Kidney (tissue), 14 donors: ENCODE data around the gene MCEE. TPM values are rescaled to one million over a fixed set of nuclear protein-coding genes. Genes with fewer than 3 reads are reported as not detected.

Experiments used
- DNase-seq, 5 donors: peaks; one replicate each; pipeline ENCODE4 v3.0.0-alpha.2; 2013 to 2020
- FAIRE-seq: peaks from 2 replicates; lab custom pipeline; 2012; peaks lifted over from hg19 to GRCh38; lab: Jason Lieb, UNC
- H3K27ac ChIP-seq, 2 donors: one replicate each; pipeline ENCODE4 v1.7.0; 2013; ENCODE audit warnings: low read depth in 2 of 2, low read length in 2 of 2, inconsistent platforms in 1 of 2
- H3K27me3 ChIP-seq: one replicate; pipeline ENCODE4 v1.7.1; 2013; ENCODE audit warnings: low read length, inconsistent platforms; ENCODE audit not compliant: control insufficient read depth, insufficient read depth
- H3K36me3 ChIP-seq, 3 donors: one replicate each; pipeline versions ENCODE4 v1.7.0 to v1.7.1; 2013; ENCODE audit warnings: low read length in 3 of 3, control low read depth in 1 of 3, inconsistent platforms in 1 of 3; ENCODE audit not compliant: insufficient read depth in 3 of 3, control insufficient read depth in 2 of 3
- H3K4me1 ChIP-seq, 3 donors: one replicate each; pipeline versions ENCODE4 v1.7.0 to v1.7.1; 2013; ENCODE audit warnings: low read length in 3 of 3, inconsistent platforms in 1 of 3, low read depth in 1 of 3; ENCODE audit not compliant: control insufficient read depth in 2 of 3, insufficient read depth in 2 of 3
- H3K4me3 ChIP-seq, 3 donors: one replicate each; pipeline versions ENCODE4 v1.7.0 to v1.8.1; 2013; ENCODE audit warnings: low read length in 3 of 3, control low read depth in 1 of 3, inconsistent platforms in 1 of 3
- H3K9ac ChIP-seq, 3 donors: one replicate each; pipeline versions ENCODE4 v1.7.0 to v1.7.1; 2013; ENCODE audit warnings: low read length in 3 of 3, control low read depth in 1 of 3, inconsistent platforms in 1 of 3
- H3K9me3 ChIP-seq, 3 donors: one replicate each; pipeline versions ENCODE4 v1.7.0 to v1.7.1; 2013; ENCODE audit warnings: low read length in 3 of 3, control low read depth in 1 of 3, inconsistent platforms in 1 of 3; ENCODE audit not compliant: control insufficient read depth in 2 of 3, insufficient read depth in 1 of 3
- intact Hi-C: fragments of 100-400 bp; cut with DNase I; formaldehyde crosslinking; loops from one replicate; pipeline ENCODE4 v1.11.1; 2022
- polyA plus RNA-seq: library from polyadenylated mRNA; stranded (reverse); fragments of 350-450 nt; fragmentation: Illumina TruSeq; extraction: RNeasy Lipid Tissue Mini Kit (QIAGEN cat#74804); gene quantifications from one replicate; pipeline ENCODE4 v1.2.3, GENCODE V29; 2014; ENCODE audit warnings: low read depth, low replicate concordance; ENCODE audit not compliant: insufficient read depth
- total RNA-seq: library from RNA; stranded (reverse); fragmentation: NEBNext Ultra II Directional; extraction: Animal tissue kit (Norgen Biotek cat#: 25700); gene quantifications from one replicate; pipeline ENCODE4 v1.2.1, GENCODE V29; 2021
- TF ChIP-seq, protein P1 (sequence below): IDR thresholded peaks from 3 replicates; pipeline ENCODE4 v1.5.1; 2012; ENCODE audit warnings: mild to moderate bottlenecking, moderate library complexity, borderline replicate concordance; ENCODE audit not compliant: insufficient read depth; ENCODE audit errors: extremely low read depth
- donor health status: control.
- donor health status: control.
- donor health status: control.
- donor health status: control.
- donor health status: control.
- donor health status: DM: yes; HTN: yes; CAD: no.
- donor health status: Normal renal cell carcinoma (clear cell type).

The MCEE gene
- total and polyA plus RNA-seq, 2 donors from 2014 or later: 20.3 to 29.0 TPM

DNA sequence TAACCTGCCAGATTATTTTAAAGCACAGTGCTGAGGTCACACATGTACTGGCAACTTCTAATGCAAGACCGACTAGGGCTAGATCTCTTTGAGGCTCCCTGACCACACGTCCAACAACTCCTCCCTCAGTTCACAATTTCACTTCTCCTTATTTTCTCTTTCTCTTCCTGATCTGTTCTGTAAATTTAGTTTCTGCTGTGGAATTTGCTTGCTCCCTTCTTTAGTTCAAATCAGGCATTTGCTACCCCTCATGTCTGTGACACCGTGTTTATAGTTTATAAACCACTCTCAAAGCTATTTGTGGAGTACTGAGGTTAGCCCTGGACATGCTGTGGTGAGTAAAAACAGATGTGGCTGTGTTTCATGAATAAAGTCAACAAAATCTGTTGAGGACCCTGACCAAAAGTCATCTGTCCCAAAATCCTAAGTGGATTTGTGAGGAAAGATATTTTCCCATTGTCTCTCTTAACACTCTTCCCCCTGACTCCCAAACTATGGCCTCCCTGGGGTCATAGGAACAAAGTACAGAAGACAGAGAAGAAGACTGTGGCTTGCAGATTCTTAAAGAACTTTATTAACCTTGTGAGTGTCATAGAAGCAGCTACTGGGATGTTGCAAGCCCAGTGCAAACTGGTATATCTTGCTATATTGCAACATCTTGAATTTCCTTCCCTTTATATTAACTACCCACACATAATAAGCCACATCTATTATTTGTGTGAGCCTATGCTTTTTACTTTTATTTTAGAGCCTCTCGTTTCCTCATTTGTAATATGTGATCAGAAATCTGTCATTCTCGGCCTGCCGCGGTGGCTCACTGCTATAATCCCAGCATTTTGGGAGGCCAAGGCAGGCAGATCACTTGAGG is 65.0 kb downstream of the MCEE start:
- intact Hi-C loops: no loop called here
- TF ChIP-seq, protein P1, sequence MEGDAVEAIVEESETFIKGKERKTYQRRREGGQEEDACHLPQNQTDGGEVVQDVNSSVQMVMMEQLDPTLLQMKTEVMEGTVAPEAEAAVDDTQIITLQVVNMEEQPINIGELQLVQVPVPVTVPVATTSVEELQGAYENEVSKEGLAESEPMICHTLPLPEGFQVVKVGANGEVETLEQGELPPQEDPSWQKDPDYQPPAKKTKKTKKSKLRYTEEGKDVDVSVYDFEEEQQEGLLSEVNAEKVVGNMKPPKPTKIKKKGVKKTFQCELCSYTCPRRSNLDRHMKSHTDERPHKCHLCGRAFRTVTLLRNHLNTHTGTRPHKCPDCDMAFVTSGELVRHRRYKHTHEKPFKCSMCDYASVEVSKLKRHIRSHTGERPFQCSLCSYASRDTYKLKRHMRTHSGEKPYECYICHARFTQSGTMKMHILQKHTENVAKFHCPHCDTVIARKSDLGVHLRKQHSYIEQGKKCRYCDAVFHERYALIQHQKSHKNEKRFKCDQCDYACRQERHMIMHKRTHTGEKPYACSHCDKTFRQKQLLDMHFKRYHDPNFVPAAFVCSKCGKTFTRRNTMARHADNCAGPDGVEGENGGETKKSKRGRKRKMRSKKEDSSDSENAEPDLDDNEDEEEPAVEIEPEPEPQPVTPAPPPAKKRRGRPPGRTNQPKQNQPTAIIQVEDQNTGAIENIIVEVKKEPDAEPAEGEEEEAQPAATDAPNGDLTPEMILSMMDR: no peak
- Histone ChIP-seq H3K27ac (peak overlapping the region in 1 of 2 donors; percentile 9), H3K36me3 (no peaks in the 10 kb centered on the region), H3K9ac (no peak overlapping the region), H3K27me3 (no peaks in the 10 kb centered on the region), H3K9me3 (no peaks in the 10 kb centered on the region), H3K4me3 (no peak overlapping the region), H3K4me1 (peaks cover 0 to 10% (median 4%) of the 10 kb centered on the region in 3 donors)
- DNase-seq: peak in 1 of 5 donors; percentile 64
- no peak for FAIRE-seq

- TF ChIP-seq, protein P1: no peak
- Histone ChIP-seq H3K4me3 (no peak overlapping the region), H3K36me3 (no peaks in the 10 kb centered on the region), H3K4me1 (peaks cover 0 to 6% (median 0%) of the 10 kb centered on the region in 3 donors), H3K9ac (no peak overlapping the region), H3K9me3 (no peaks in the 10 kb centered on the region), H3K27me3 (no peaks in the 10 kb centered on the region), H3K27ac (no peak overlapping the region)
- FAIRE-seq (no peak), DNase-seq (no peak)
- intact Hi-C loops: no loop called here
Measured at GRCh38 chr2:71064110-71064611, 65.9 kb downstream of the MCEE start.

DNA sequence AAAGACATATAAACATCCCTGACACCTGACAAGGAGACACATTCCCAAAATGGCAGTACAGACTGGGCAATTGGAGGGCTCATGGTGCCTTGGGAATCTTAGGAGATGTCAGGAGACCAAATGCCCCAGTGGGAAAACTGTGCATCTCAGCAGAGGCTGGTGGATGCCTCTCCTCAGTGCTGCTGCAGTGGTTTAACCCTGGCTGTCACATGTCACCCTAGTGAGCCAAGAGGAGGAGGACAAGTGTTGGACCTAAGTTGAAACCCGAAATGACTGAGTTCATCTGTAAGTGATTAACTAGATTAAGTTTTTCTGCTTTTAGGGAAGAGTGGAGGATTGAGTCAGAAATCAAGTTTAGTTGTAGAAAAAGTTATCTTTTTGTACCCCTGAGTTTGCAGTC is 66.8 kb downstream of the MCEE start:
- no peak overlapping the region for H3K4me3 ChIP-seq
- DNase-seq (no peak), FAIRE-seq (no peak)
- no peaks in the 10 kb centered on the region for H3K9me3 ChIP-seq
- H3K27me3 ChIP-seq: no peaks in the 10 kb centered on the region
- no peaks in the 10 kb centered on the region for H3K36me3 ChIP-seq
- intact Hi-C loops: no loop called here
- no peak overlapping the region for H3K9ac ChIP-seq
- H3K27ac ChIP-seq: no peak overlapping the region
- peaks cover 0 to 2% (median 0%) of the 10 kb centered on the region in 3 donors for H3K4me1 ChIP-seq
- TF ChIP-seq, protein P1: no peak
